Esophagus muscularis mucosa (tissue), 4 donors: ENCODE measurements around the gene BMS1.

Source experiments
- EP300 ChIP-seq: sonication (generic); formaldehyde crosslinking; IDR thresholded peaks from one replicate; pipeline ENCODE4 v1.6.1; 2017; ENCODE audit warnings: antibody characterized with exemption
- POLR2A ChIP-seq: fragments of 450-650 bp; IDR thresholded peaks from one replicate; pipeline ENCODE4 v1.6.1; 2017; ENCODE audit warnings: antibody characterized with exemption, moderate library complexity, mild to moderate bottlenecking, low read depth
- POLR2AphosphoS5 ChIP-seq, 2 donors: sonication (generic); formaldehyde crosslinking; IDR thresholded peaks; one replicate each; pipeline ENCODE4 v1.6.1; 2017; ENCODE audit warnings: antibody characterized with exemption in 2 of 2
- TF ChIP-seq, protein P1 (sequence below), 3 experiments: fragments of 200-600 bp in 2 of 3; fragments of 450-650 bp in 1 of 3; sonication (generic) in 2 of 3; IDR thresholded peaks; one replicate each; pipeline ENCODE4 v1.5.1; 2017 to 2019; ENCODE audit warnings: antibody characterized with exemption in 3 of 3, mild to moderate bottlenecking in 2 of 3, moderate library complexity in 1 of 3

DNA sequence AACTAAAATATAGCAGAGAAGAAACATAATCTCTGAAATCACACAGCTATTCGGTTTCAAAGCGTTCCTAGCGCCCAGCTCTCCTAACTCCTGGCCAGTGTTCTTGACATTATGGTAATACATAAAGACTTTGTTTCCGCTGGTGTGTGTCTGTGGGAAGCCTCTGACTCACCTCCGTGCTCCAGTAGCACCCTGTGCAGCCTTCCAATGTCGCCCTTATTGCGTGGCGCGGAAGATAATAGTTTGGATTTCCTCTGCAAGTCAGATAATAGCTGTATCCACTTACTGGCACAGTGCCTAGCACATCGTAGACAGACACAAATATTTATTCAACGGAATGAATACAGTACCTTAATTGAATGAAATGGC lies 570 bp downstream of the BMS1 start:
- no peak for TF ChIP-seq POLR2AphosphoS5 (IDR thresholded peaks at IDR 0.05)
- TF ChIP-seq, protein P1, sequence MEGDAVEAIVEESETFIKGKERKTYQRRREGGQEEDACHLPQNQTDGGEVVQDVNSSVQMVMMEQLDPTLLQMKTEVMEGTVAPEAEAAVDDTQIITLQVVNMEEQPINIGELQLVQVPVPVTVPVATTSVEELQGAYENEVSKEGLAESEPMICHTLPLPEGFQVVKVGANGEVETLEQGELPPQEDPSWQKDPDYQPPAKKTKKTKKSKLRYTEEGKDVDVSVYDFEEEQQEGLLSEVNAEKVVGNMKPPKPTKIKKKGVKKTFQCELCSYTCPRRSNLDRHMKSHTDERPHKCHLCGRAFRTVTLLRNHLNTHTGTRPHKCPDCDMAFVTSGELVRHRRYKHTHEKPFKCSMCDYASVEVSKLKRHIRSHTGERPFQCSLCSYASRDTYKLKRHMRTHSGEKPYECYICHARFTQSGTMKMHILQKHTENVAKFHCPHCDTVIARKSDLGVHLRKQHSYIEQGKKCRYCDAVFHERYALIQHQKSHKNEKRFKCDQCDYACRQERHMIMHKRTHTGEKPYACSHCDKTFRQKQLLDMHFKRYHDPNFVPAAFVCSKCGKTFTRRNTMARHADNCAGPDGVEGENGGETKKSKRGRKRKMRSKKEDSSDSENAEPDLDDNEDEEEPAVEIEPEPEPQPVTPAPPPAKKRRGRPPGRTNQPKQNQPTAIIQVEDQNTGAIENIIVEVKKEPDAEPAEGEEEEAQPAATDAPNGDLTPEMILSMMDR (IDR thresholded peaks at IDR 0.05) = no peak
- no peak for TF ChIP-seq EP300
- no peak for TF ChIP-seq POLR2A
